ENCODE data around the gene CHD5.
"Not testable (repeated sequence)": the region's sequence is repeated elsewhere in the genome, so short reads cannot be mapped to it uniquely, and the experiment has no call there.

Gene CHD5

DNA sequence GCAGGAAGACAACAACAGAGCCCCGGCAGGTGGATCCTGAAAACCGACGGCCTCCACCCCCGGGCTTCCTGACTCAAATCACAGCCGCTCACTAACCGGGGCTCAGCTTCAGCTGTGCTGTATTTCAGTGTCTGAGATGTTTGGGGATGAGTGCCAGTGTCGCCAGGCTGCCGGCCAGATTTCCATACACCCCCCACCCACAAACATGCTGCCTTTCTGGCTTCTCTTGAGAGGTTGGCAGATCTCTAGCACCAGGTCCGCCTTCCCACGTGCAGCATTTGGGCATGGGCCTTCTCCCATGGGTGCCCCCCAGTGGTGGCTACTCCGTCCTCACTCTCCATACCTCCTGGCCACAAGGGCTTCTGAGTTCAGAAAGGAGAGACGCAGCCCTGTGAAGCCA, 99.7 kb downstream of the CHD5 start:
- no peak for DNase-seq

DNA sequence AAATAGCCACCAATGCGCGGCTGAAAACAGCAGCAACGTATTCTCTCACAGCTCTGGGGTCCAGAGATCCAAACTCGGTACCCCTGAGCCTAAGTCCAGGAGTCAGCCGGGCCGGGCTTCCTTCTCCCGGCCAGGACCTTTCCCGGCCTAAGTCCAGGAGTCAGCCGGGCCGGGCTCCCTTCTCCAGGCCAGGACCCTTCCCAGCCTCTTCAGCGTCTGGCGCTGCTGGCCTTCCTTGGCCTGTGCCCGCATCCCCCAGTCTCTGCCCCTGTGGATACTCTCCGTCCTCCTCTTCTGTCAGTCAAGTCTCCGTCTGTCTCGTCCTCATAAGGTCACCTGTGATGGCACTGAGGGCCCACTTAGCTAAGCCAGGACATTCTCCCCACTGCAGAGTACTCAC, 102.2 kb downstream of the CHD5 start:
- no peak for DNase-seq

GRCh38 chr1:6077506-6077905, 102.6 kb downstream of the CHD5 start:
- DNase-seq = no peak

GRCh38 chr1:6077061-6077460, 103.1 kb downstream of the CHD5 start:
- not testable (repeated sequence) for DNase-seq

DNA sequence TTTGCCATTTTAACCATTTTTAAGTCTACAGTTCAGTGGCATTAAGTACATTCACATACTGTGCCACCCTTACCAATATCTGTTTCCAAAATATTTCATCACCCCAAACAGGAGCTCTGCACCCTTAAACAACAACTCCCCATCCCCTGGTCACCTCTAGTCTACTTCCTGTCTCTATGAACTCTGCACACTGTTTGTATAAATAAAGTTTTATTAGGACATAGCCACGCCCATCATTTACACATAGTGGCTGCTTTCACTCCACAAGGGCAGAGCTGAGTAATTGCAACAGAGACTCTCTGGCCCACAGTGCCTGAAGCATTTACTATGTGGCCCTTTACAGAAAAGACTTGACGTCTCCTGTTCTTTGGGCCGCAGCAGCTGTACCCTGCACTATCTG, 104.4 kb downstream of the CHD5 start:
- no peak for DNase-seq

DNA sequence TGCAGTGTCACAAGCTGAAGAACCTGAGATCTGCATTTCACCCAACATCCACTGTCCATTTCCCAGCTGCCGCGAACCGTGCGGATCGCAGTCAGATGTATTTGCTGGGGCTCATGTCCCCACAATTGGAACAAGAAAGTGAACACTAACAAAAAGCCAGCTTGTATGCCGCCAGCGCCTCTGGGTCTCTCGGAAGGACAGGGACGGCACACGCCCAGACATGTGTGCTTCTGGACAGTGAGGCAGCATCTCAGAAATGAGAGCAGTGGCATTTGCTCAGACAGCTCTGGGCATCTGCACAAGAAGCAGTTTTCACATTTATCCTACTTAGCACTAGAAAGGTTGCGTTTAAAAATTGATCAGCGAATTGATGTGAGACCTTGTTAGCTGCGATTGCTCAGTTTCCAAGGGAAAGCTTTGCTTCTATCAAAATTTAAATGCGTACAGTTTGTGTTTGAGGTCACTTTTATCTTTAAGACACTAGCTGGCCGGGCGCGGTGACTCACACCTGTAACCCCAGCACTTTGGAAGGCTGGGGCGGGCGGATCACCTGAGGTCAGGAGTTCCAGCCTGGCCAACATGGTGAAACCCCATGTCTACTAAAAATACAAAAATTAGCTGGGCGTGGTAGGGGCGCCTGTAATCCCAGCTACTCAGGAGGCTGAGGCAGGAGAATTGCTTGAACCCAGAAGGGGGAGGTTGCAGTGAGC, 105.8 kb downstream of the CHD5 start:
- no peak for DNase-seq

DNA sequence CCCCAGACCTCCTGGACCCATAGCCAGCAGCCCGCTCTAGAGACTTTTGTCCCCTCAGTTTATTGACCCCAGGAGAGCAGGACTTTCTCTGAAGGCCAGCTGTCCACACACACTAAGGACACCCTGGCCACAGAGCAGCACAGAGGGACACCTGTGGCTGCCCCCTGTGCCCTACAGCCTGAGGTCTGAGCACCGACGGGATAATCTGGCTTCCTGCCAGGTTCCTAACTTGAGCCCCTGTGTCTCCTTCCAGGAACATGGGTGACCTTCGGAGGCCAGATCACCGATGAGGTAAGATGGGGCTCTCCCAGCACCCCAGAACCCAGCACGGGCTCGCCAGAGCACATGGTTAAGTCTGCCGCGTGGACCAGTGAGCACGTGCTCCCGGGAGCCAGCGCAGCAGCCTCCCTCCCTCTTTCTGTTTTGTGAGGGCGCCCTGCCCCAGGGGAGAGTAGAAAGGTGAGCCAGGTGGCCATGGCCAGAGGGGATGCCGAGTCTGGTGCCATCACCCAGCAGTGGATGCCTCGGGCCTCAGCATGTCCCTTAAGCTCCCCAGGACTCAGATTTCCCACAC, 106.6 kb downstream of the CHD5 start:
- DNase-seq = no peak

GRCh38 chr1:6072774-6073479, 107.2 kb downstream of the CHD5 start:
- DNase-seq = no peak

- DNase-seq = no peak
Measured at GRCh38 chr1:6071219-6071618, 108.9 kb downstream of the CHD5 start.

DNA sequence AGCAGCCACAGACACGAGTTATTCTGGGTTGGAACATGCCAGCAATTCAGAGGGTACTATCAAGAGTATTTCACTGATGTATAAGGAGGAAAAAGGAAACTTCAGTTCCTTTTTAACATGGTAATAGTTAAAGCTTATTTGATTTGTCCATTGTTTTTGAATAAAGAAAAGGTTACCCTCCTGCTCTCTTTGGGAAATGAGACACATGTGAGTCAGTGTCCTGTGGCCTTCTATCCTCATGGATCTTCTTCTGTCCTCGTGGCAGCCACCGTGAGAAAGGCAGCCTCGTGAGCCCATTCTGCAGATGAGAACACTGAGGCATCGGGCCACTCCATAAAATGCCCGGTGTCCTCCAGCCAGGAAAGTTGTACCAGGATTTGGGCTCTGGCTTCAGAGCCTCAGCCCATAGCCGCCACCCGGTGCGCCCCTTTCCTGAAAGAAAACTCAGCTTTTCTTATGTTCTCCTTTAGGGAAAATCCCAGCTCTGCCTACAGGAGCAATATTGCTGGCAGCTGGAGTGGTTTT, 109.6 kb downstream of the CHD5 start:
- DNase-seq = no peak

GRCh38 chr1:6069573-6069972, 110.5 kb downstream of the CHD5 start:
- no peak for DNase-seq

GRCh38 chr1:6068932-6069331, 111.2 kb downstream of the CHD5 start:
- DNase-seq = no peak

- DNase-seq = no peak
Measured at GRCh38 chr1:6068073-6068472, 112.0 kb downstream of the CHD5 start.

GRCh38 chr1:6066680-6067079, 113.4 kb downstream of the CHD5 start:
- DNase-seq = no peak

- no peak for DNase-seq
Measured at GRCh38 chr1:6065093-6065858, 114.8 kb downstream of the CHD5 start.

DNA sequence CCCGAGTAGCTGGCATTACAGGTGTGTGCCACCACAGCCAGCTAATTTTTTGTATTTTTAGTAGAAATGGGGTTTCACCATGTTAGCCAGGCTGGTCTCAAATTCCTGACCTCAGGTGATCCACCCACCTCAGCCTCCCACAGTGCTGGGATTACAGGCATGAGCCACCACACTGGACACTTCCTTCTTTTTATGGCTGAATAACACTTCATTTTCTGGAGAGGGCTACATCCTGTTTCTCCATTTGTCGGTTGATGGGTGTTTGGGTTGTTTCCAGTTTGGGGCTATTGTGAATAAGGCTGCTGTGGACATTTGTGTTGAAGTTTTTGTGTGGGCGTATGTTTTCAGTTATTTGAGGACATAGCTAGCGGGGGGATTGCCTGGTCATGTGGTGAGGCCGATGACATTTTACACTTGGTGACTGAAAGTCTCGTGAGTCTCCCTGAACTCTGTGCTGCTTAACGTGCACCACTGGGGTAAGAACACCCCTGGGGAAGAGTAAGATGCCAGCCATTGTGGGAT, 116.5 kb downstream of the CHD5 start:
- DNase-seq = not testable (repeated sequence)

DNA sequence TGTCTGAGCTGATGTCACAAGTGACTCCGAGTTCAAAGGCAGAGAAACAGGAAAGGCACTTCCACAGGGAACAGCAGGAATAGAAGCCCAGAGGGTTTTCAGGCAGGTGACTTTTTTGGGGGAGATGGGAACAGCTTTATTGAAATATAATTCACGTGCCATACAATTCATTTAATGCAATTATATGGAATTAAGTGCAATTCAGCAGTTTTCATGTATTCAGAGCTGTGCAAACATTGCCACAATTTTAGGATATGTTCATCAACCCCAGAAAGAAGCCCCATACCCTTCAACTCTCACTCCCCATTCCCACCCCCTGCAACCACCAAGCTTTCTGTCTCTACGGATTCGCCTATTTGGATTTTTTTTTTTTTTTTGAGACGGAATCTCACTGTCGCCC, 117.5 kb downstream of the CHD5 start:
- DNase-seq = no peak

GRCh38 chr1:6059866-6060265, 120.3 kb downstream of the CHD5 start:
- no peak for DNase-seq

DNA sequence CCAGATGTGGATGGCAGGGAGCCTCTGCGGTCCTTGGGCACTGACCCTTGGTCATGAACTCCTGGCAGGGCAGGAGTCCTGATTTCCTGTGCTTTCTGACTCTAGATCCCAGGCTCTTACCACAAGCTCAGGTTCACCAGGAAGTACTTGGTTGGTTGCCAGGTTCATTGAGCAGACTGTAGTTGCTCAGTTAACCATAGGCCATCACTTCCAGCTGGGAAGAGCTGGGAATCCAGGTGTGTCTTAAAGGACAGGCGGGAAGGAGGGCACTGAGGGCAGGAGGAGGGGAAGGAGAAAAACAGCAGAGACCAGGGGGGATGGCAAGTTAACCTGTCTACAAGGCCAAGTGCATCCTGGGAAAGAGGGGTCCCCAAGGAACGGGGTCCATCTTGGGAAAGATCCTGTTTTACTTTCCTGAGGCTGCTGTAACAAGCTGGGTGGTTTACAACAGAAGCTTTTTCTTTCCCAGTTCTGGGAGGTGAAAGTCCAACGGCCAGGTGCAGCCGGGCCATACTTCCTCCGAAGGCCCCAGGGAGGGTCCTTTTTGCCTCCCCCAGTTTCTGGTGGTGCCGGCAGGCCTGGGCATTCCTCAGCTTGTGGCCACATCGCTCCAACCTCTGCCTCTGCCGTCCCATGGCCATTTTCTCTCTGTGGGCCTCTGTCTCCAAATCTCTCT, 122.8 kb downstream of the CHD5 start:
- no peak for DNase-seq

DNA sequence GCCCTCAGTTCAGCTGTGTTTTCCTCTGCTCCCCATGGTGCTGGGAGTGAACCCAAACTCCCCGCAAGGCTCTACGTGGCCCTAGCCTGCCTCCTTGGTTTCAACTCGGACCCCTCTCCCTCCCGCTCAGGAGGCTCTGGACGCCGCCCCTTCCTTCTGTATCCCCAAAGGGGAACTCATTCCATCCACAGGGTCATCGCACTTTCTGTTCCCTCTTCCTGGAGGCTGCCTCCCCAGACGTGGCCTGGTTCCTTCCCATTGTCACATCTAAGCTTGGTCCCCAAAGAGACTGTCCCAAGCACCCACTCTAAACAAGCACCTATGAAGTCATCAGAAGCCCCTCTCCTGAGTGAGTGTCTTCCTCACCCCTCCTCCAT, 123.6 kb downstream of the CHD5 start:
- no peak for DNase-seq

DNA sequence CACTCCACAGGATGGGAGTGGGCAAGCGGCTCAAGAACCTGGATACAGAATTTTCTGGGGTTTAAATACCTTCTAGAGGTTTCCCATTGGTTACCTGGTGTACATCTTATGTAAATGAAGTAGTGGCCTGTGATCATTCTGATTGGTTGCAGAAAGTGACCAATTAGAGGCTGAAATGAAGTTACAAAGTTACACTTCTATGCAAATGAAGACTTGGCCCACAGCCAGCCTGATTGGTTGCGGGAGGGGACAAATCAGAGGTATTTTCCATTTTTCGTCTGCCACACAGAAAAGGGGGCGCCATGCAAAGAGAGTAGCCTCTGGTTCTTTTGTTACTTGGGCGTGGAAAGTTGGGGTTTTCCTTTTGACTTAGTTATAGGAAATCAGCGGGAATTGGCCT, 125.5 kb downstream of the CHD5 start:
- DNase-seq = no peak

- DNase-seq = no peak
Measured at GRCh38 chr1:6053206-6053546, 126.9 kb downstream of the CHD5 start.

All from NK-92 treated with Interleukin-12 subunit alpha and Interleukin-12 subunit beta, amount 100 ng/mL, for 24 hours (cell line).